Astrocyte of the spinal cord (primary cell): ENCODE measurements around the gene E2F2.

Experiments
- DNase-seq: peaks from one replicate; pipeline ENCODE4 v3.0.0; 2011; ENCODE audit warnings: low read depth, low spot score
- H3K4me3 ChIP-seq: 2 replicates; pipeline ENCODE4 v1.5.1; 2011; ENCODE audit warnings: low read depth, mild to moderate bottlenecking, low read length, moderate library complexity
- CTCF ChIP-seq: IDR thresholded peaks from 2 replicates; pipeline ENCODE4 v1.5.1; 2012; ENCODE audit warnings: low read depth, mild to moderate bottlenecking, low read length, inconsistent platforms
- in situ Hi-C: cut with HindIII; loops from 2 replicates; pipeline ENCODE4 v1.10.0; 2017; ENCODE audit warnings: low sequenced_read_pairs

The E2F2 gene

GRCh38 chr1:23567996-23568607 lies 37.1 kb upstream of the E2F2 start:
- H3K4me3 ChIP-seq = peak overlapping the region; percentile 42
- in situ Hi-C loops = no loop called here
- no peak for DNase-seq
- no peak for TF ChIP-seq CTCF

GRCh38 chr1:23567629-23567995 lies 36.6 kb upstream of the E2F2 start:
- DNase-seq = no peak
- TF ChIP-seq CTCF = no peak
- in situ Hi-C loops = no loop called here
- no peak overlapping the region for H3K4me3 ChIP-seq

GRCh38 chr1:23566304-23566703 lies 35.3 kb upstream of the E2F2 start:
- peak; percentile 32 for TF ChIP-seq CTCF
- H3K4me3 ChIP-seq = no peak overlapping the region
- in situ Hi-C loops = no loop called here
- DNase-seq = no peak

GRCh38 chr1:23565776-23566175 lies 34.7 kb upstream of the E2F2 start:
- in situ Hi-C loops = no loop called here
- no peak overlapping the region for H3K4me3 ChIP-seq
- TF ChIP-seq CTCF = no peak
- DNase-seq = no peak

GRCh38 chr1:23564529-23565122 lies 33.6 kb upstream of the E2F2 start:
- no peak for DNase-seq
- in situ Hi-C loops = no loop called here
- H3K4me3 ChIP-seq = no peak overlapping the region
- no peak for TF ChIP-seq CTCF

GRCh38 chr1:23563755-23564374 lies 32.8 kb upstream of the E2F2 start:
- DNase-seq = no peak
- TF ChIP-seq CTCF = no peak
- in situ Hi-C loops = no loop called here
- H3K4me3 ChIP-seq = no peak overlapping the region
